Skin epidermis (tissue), 12 donors: ENCODE results near the gene MTCL1.

Source experiments
- H3K27ac ChIP-seq, 21 experiments: fragments of 200-600 bp; sonication (generic) in 11 of 21; one replicate each; pipeline ENCODE4 v1.5.0; 2020; ENCODE audit warnings: mild to moderate bottlenecking in 3 of 21, inconsistent platforms in 2 of 21, moderate library complexity in 2 of 21
- H3K4me3 ChIP-seq, 7 experiments: fragments of 200-600 bp; sonication (generic) in 2 of 7; one replicate each; pipeline ENCODE4 v1.5.0; 2020; ENCODE audit warnings: inconsistent platforms in 2 of 7, mild to moderate bottlenecking in 2 of 7, moderate library complexity in 1 of 7

The MTCL1 gene

DNA sequence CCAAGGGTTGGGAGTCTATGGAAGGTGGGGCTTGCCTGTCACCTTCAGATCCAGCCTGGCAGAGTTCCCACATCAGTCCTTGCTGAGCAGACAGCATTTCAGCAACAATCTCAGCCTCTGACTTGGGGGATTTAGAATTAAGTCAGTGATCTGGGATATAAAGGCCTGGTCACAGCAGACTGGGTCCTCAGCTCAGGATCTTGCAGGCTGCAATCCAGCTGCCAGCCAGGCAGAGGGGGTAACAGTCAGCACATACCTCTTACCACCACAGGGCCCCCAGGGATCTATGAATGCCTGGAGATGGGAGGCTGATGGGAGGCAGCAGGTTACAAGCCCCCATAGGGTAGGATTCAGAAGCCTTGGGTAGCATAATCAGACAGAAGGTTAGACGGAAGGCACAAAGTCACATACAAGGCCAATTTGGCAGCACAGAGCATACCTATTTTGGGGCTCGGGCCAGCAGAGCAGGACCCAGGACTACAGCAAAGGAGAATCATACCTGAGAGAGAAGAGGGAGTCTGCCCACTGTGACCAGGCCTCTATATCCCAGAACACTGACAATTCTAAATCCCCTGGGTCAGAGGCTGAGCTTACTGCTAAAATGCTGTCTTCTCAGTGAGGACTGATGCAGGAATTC is 163.5 kb downstream of the MTCL1 start:
- Histone ChIP-seq H3K4me3 (no peak overlapping the region), H3K27ac (no peak overlapping the region)

DNA sequence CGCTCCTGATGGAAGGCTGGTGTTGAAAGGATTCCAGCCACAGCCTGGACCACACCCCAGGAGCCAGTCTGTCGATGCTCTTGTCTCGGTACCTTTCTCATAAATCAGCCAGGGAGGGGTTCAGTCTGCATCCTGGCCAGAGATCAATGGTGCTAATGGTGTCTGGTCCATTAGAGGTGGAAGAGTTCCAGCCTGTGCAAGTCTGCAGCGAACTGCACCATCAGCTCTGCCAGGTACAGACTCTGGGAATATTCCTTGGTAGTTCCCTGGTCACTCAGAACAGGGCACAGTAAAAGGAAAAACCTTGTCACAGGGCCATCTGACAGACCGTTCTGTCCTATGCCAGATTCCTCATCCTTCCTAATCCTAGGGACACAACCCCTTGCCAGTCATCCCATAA is 164.3 kb downstream of the MTCL1 start:
- no peak overlapping the region for H3K27ac ChIP-seq
- no peak overlapping the region for H3K4me3 ChIP-seq

DNA sequence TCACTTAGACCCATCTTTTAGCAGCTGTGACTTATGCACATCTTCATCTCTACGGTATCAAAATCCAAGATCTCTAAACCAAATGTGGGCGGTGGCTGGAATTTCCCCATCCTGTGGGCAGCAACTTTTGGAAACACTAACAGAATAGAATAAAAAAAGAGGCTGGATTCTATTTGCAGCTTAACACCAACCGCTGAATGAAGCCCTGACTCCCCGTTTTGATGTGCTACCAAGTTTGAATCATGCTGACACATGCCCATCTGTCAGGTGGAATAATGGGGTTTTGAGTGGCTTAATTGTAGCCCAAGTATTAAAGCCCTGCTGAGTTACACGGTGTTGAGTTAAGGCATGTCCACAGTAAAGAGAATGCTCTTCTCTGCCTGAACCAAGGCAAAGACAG is 165.2 kb downstream of the MTCL1 start:
- H3K27ac ChIP-seq, result peak overlapping the region in 1 of 21 experiments; percentile 24
- H3K4me3 ChIP-seq, result no peak overlapping the region

DNA sequence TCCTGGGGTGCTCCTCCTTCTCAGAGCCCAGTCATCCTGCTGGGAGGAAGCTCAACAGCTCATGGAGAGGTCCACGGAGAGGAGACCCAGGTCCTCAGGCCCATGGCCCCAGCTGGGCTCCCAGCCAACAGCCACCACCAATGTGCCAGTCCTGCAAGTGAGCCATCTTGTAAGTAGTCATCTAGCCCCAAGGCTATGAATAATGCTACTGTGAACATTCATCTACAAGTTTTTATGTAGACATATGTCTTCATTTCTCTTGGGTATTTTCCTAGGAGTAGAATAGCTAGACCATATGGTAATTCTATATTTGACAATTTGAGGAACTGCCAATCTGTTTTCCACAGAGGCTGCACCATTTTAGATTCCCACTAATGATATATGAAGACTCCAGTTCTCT is 166.1 kb downstream of the MTCL1 start:
- H3K27ac ChIP-seq, result peak overlapping the region in 1 of 21 experiments; percentile 24
- H3K4me3 ChIP-seq, result no peak overlapping the region

DNA sequence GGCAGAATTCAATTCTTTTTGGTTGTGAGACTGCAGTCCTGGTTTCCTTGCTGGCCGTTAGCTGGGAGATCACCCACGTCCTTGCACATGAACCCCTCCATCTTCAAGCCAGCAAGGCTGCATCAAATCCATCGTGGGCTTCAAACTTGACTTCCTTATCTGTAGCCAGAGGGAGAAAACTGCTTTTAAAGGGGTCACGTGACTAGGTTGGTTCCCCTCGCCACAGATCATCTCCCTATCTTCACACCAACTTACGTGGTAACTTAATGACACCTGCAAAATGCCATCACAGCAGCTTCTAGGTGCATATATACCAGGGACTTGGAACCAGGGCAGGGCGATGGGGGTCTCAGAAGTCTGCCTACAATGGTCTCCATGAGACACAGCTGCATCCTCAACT is 169.5 kb downstream of the MTCL1 start:
- Histone ChIP-seq H3K4me3 (no peak overlapping the region), H3K27ac (no peak overlapping the region)

DNA sequence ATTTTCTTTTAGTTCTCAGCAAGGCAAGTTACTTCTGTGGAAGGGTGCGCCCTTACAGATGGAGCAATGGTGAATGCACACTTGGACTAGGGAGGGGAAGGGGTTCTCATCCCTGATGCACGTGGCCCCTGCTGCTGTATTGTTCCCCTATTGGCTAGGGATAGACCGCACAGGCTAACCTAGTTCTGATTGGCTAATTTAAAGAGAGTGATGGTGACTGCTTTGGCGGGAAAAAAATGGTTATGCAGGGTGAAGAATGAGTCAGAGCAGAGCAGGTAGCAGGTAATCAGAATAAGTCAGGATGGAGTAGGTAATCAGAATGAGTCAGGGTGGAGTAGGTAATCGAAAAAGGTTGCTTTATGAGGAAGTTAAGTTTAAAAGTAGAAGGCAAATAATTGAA is 171.5 kb downstream of the MTCL1 start:
- H3K27ac ChIP-seq, result no peak overlapping the region
- no peak overlapping the region for H3K4me3 ChIP-seq

DNA sequence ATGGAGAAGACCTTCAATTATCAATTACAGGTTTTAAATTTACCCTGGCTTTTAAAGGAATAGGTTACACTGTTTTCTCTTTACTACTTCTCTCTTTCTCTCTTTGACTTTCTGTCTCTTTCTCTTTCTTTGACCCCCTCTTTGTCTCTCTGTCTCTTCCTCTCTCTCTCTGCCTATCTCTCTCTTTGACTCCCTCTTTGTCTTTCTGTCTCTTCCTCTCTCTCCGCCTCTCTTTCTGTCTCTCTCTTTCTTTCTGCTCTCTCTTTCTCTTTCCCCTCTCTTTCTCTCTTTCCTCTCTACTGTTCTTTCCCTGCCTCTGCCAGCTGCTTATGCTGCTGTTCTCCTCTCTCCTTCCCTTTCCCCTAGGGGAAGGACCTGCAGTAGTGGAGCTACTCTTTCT is 175.7 kb downstream of the MTCL1 start:
- H3K4me3 ChIP-seq, result no peak overlapping the region
- no peak overlapping the region for H3K27ac ChIP-seq
